ENCODE results near the gene MGLL. TPM values are rescaled to one million over a fixed set of nuclear protein-coding genes. Genes with fewer than 3 reads are reported as not detected.

MGLL gene
- total RNA-seq, 1 experiment from 2014 or later: 6.8 TPM

DNA sequence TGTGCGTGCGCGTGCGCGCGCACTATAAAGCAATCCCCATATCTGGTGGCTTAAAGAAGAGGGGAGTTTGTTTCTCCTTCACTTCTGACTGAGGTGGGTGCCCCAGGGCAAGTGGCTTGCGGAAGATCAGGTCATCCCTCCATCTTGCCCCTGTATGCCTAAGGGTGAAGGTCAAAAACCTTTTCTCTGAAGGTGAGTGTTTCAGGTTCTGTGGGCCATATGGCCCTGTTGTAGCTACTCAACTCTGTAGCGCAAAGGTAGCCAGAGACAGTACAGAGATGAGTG, 144.1 kb downstream of the MGLL start (continued):
- TF ChIP-seq, protein P1, sequence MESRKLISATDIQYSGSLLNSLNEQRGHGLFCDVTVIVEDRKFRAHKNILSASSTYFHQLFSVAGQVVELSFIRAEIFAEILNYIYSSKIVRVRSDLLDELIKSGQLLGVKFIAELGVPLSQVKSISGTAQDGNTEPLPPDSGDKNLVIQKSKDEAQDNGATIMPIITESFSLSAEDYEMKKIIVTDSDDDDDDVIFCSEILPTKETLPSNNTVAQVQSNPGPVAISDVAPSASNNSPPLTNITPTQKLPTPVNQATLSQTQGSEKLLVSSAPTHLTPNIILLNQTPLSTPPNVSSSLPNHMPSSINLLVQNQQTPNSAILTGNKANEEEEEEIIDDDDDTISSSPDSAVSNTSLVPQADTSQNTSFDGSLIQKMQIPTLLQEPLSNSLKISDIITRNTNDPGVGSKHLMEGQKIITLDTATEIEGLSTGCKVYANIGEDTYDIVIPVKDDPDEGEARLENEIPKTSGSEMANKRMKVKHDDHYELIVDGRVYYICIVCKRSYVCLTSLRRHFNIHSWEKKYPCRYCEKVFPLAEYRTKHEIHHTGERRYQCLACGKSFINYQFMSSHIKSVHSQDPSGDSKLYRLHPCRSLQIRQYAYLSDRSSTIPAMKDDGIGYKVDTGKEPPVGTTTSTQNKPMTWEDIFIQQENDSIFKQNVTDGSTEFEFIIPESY (IDR thresholded peaks at IDR 0.05; ENCODE audit: extremely low read depth, insufficient replicate concordance, low read length): no peak
- TF ChIP-seq YY1 (IDR thresholded peaks at IDR 0.05; ENCODE audit: extremely low read depth, insufficient replicate concordance, low read depth, low read length): no peak
- no peak for TF ChIP-seq CEBPB (IDR thresholded peaks at IDR 0.05; ENCODE audit: low read depth)

DNA sequence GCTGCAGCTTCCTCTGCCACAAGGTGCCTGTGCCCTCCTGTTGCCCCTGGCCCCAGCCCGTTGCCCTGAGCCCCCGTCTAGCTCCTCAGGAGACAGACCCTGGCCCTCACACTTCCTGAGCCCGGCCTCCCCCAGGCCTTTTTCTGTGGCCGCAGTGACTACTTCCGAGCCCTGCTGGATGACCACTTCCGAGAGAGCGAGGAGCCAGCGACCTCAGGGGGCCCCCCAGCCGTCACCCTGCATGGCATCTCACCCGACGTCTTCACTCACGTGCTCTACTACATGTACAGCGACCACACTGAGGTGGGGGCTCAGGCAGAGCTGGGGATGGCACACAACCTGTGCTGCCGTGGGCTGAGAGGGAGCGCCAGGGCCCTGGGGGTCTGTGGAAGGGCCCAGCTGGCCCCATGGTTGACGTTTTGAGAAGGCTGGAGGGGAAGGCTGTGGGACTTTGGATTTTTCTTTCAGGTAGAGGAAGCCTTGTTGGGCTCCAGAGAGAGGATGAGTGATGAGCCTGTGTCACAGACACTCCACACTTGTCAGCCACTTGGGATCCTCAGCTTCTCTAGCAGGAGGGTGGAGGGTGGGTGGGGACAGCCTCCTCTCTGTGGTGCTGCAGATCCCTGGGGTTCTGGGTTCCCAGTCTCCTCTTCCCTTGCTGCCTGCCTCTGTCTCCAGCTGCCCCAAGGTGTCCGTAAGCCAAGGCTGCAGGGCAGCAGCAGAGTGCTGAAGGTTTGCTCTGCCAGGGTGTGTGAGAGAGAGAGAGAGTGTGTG, 144.6 kb downstream of the MGLL start:
- ATAC-seq: no peak
- peaks cover 0 to 9% of the 10 kb centered on the region in 2 experiments; a peak in 2 of 4 replicates for H3K4me1 ChIP-seq (ENCODE audit: control insufficient read depth in 1 of 2, insufficient read depth in 2 of 2, low read length in 2 of 2)
- BruUV-seq (replicated peaks): no TSS peak
- DNase-seq (ENCODE audit: low read depth, low spot score): no peak
- no peak overlapping the region for H3K9ac ChIP-seq (ENCODE audit: low read length)
- CTCF ChIA-PET: no interaction called here
- TF ChIP-seq, protein P2, sequence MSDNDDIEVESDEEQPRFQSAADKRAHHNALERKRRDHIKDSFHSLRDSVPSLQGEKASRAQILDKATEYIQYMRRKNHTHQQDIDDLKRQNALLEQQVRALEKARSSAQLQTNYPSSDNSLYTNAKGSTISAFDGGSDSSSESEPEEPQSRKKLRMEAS (IDR thresholded peaks at IDR 0.05): no peak
- TF ChIP-seq CBX3 (IDR thresholded peaks at IDR 0.05; ENCODE audit: low read depth): no peak
- TF ChIP-seq ZFX (IDR thresholded peaks at IDR 0.05): no peak
- TF ChIP-seq, protein P3, sequence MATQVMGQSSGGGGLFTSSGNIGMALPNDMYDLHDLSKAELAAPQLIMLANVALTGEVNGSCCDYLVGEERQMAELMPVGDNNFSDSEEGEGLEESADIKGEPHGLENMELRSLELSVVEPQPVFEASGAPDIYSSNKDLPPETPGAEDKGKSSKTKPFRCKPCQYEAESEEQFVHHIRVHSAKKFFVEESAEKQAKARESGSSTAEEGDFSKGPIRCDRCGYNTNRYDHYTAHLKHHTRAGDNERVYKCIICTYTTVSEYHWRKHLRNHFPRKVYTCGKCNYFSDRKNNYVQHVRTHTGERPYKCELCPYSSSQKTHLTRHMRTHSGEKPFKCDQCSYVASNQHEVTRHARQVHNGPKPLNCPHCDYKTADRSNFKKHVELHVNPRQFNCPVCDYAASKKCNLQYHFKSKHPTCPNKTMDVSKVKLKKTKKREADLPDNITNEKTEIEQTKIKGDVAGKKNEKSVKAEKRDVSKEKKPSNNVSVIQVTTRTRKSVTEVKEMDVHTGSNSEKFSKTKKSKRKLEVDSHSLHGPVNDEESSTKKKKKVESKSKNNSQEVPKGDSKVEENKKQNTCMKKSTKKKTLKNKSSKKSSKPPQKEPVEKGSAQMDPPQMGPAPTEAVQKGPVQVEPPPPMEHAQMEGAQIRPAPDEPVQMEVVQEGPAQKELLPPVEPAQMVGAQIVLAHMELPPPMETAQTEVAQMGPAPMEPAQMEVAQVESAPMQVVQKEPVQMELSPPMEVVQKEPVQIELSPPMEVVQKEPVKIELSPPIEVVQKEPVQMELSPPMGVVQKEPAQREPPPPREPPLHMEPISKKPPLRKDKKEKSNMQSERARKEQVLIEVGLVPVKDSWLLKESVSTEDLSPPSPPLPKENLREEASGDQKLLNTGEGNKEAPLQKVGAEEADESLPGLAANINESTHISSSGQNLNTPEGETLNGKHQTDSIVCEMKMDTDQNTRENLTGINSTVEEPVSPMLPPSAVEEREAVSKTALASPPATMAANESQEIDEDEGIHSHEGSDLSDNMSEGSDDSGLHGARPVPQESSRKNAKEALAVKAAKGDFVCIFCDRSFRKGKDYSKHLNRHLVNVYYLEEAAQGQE (IDR thresholded peaks at IDR 0.05; ENCODE audit: low read depth): no peak
- RAD21 ChIA-PET (ENCODE audit: low non-redundant PET in 1 of 2, low total read pairs in 2 of 2, uncharacterized antibody in 2 of 2, unreplicated experiment in 2 of 2): no interaction called here
- POLR2A ChIA-PET: no interaction called here
- no peaks in the 10 kb centered on the region for H3K9me2 ChIP-seq (ENCODE audit: insufficient read depth)
- no peak overlapping the region for H3K27ac ChIP-seq (ENCODE audit: low read depth, low read length)
- no peaks in the 10 kb centered on the region for H3K9me3 ChIP-seq (ENCODE audit: control insufficient read depth in 1 of 2, insufficient read depth in 1 of 2, low read depth in 1 of 2, low read length in 2 of 2)
- no peaks in the 10 kb centered on the region for H4K20me1 ChIP-seq (ENCODE audit: insufficient read depth)
- H3K36me3 ChIP-seq (ENCODE audit: control insufficient read depth in 1 of 2, insufficient read depth in 2 of 2, low read length in 2 of 2): no peaks in the 10 kb centered on the region
- H3K4me2 ChIP-seq (ENCODE audit: low read length): no peak overlapping the region
- no peak overlapping the region for H2AFZ ChIP-seq (ENCODE audit: low read depth, low read length, poor library complexity, severe bottlenecking)
- H3K4me3 ChIP-seq (replicated peaks in 1 of 2; ENCODE audit: low read depth in 1 of 2, low read length in 2 of 2): no peak overlapping the region
- no peaks in the 10 kb centered on the region for H3K79me2 ChIP-seq (ENCODE audit: insufficient read depth, low read length)
- H3K27me3 ChIP-seq (ENCODE audit: insufficient read depth, low read length): no peaks in the 10 kb centered on the region
- intact Hi-C loops (cut with micrococcal nuclease): no loop called here
